BJ (cell line): ENCODE results near the gene SPAM1. TPM values are rescaled to one million over a fixed set of nuclear protein-coding genes. Genes with fewer than 3 reads are reported as not detected.

ENCODE experiments used
- CTCF ChIA-PET: fragments of 350-600 bp; formaldehyde crosslinking; extraction: SDS; loops from one replicate; lab custom pipeline; 2021; ENCODE audit warnings: antibody characterized with exemption, inconsistent platforms; lab: Yijun Ruan, JAX
- POLR2A ChIA-PET: fragments of 300-600 bp; sonication (Branson Sonifier 250); formaldehyde crosslinking; extraction: SDS; loops from one replicate; lab custom pipeline; 2021; ENCODE audit warnings: antibody characterized with exemption; lab: Charles Lee
- DNase-seq: peaks from one replicate; pipeline ENCODE4 v3.0.0-alpha.2; 2011; ENCODE audit warnings: low read depth
- H3K27me3 ChIP-seq: 2 replicates; pipeline ENCODE4 v1.6.0; 2011; ENCODE audit warnings: low read length; ENCODE audit not compliant: control insufficient read depth, insufficient read depth
- H3K36me3 ChIP-seq: 2 replicates; pipeline ENCODE4 v1.5.1; 2011; ENCODE audit warnings: low read length; ENCODE audit not compliant: control insufficient read depth, insufficient read depth
- H3K4me3 ChIP-seq: 2 replicates; pipeline ENCODE4 v1.5.1; 2011; ENCODE audit warnings: low read depth, mild to moderate bottlenecking, control low read depth, low read length
- CTCF ChIP-seq: IDR thresholded peaks from 2 replicates; pipeline ENCODE4 v1.5.1; 2011; ENCODE audit warnings: low read depth, mild to moderate bottlenecking, control low read depth, inconsistent platforms, low read length, moderate library complexity; ENCODE audit not compliant: insufficient read depth
- polyA plus RNA-seq: library from polyadenylated mRNA; depleted of rRNA; stranded (reverse); fragments of >200 nt; gene quantifications from 2 replicates; pipeline ENCODE4 v1.2.3, GENCODE V29; 2011

The SPAM1 gene
- polyA plus RNA-seq, 1 experiment: not detected

GRCh38 chr7:123987445-123987844 is 62.4 kb downstream of the SPAM1 start:
- Histone ChIP-seq H3K27me3 (no peaks in the 10 kb centered on the region), H3K36me3 (no peaks in the 10 kb centered on the region), H3K4me3 (no peak overlapping the region)
- no peak for DNase-seq
- TF ChIP-seq CTCF: no peak
- POLR2A ChIA-PET: no interaction called here
- CTCF ChIA-PET: no interaction called here

- no peak overlapping the region for H3K4me3 ChIP-seq
- DNase-seq: no peak
- CTCF ChIA-PET: no interaction called here
- H3K36me3 ChIP-seq: no peaks in the 10 kb centered on the region
- TF ChIP-seq CTCF: no peak
- POLR2A ChIA-PET: no interaction called here
- H3K27me3 ChIP-seq: no peaks in the 10 kb centered on the region
Measured at GRCh38 chr7:123992913-123993518, 68.0 kb downstream of the SPAM1 start.

- no peaks in the 10 kb centered on the region for H3K36me3 ChIP-seq
- CTCF ChIA-PET: no interaction called here
- POLR2A ChIA-PET: no interaction called here
- DNase-seq: no peak
- H3K27me3 ChIP-seq: no peaks in the 10 kb centered on the region
- no peak overlapping the region for H3K4me3 ChIP-seq
- TF ChIP-seq CTCF: no peak
Measured at GRCh38 chr7:123993996-123994395, 69.0 kb downstream of the SPAM1 start.

- ChIA-PET POLR2A (no interaction called here), CTCF (no interaction called here)
- H3K27me3 ChIP-seq: no peaks in the 10 kb centered on the region
- no peak for DNase-seq
- H3K4me3 ChIP-seq: no peak overlapping the region
- H3K36me3 ChIP-seq: no peaks in the 10 kb centered on the region
- no peak for TF ChIP-seq CTCF
Measured at GRCh38 chr7:123994449-123994848, 69.4 kb downstream of the SPAM1 start.

- H3K4me3 ChIP-seq: no peak overlapping the region
- no peak for TF ChIP-seq CTCF
- no peak for DNase-seq
- POLR2A ChIA-PET: no interaction called here
- H3K27me3 ChIP-seq: no peaks in the 10 kb centered on the region
- no peaks in the 10 kb centered on the region for H3K36me3 ChIP-seq
- CTCF ChIA-PET: no interaction called here
Measured at GRCh38 chr7:123995617-123996326, 70.7 kb downstream of the SPAM1 start.
